Measurements from ENCODE around the gene EPB41L5. TPM values are rescaled to one million over a fixed set of nuclear protein-coding genes. Genes with fewer than 3 reads are reported as not detected.

EPB41L5 gene
- total RNA-seq, 4 donors from 2014 or later = 10.9 to 26.4 (median 22.8) TPM

- no peak for TF ChIP-seq CTCF (IDR thresholded peaks at IDR 0.05; ENCODE audit: low read depth)
Observed at GRCh38 chr2:120059483-120059882, 46.6 kb downstream of the EPB41L5 start.

- no peak for TF ChIP-seq CTCF (IDR thresholded peaks at IDR 0.05; ENCODE audit: low read depth)
Observed at GRCh38 chr2:120060088-120060623, 47.3 kb downstream of the EPB41L5 start.

- TF ChIP-seq CTCF (IDR thresholded peaks at IDR 0.05; ENCODE audit: low read depth) = no peak
Observed at GRCh38 chr2:120064664-120065063, 51.8 kb downstream of the EPB41L5 start.

GRCh38 chr2:120066800-120067547 lies 54.1 kb downstream of the EPB41L5 start:
- TF ChIP-seq CTCF (IDR thresholded peaks at IDR 0.05; ENCODE audit: low read depth) = no peak

- TF ChIP-seq CTCF (IDR thresholded peaks at IDR 0.05; ENCODE audit: low read depth) = no peak
Observed at GRCh38 chr2:120075545-120075944, 62.7 kb downstream of the EPB41L5 start.

GRCh38 chr2:120077896-120078295 lies 65.0 kb downstream of the EPB41L5 start:
- TF ChIP-seq CTCF (IDR thresholded peaks at IDR 0.05; ENCODE audit: low read depth) = no peak

GRCh38 chr2:120079647-120080046 lies 66.8 kb downstream of the EPB41L5 start:
- no peak for TF ChIP-seq CTCF (IDR thresholded peaks at IDR 0.05; ENCODE audit: low read depth)
